GM12878 (cell line): ENCODE data around the gene RACGAP1.

Source experiments
- CTCF ChIP-seq, 3 experiments: IDR thresholded peaks in 2 of 3; conservative IDR thresholded peaks in 1 of 3; 2 replicates each; pipeline ENCODE4 v1.5.1; 2011; ENCODE audit warnings: low read depth in 3 of 3, low read length in 3 of 3, mild to moderate bottlenecking in 3 of 3, control low read depth in 2 of 3, moderate library complexity in 2 of 3, inconsistent platforms in 1 of 3, mixed read lengths in 1 of 3; ENCODE audit not compliant: control insufficient read depth in 2 of 3, insufficient read depth in 1 of 3; ENCODE audit errors: extremely low read depth in 1 of 3
- ELK1 ChIP-seq: IDR thresholded peaks from 2 replicates; pipeline ENCODE4 v1.6.1; 2012; ENCODE audit warnings: low read depth, low read length, improper control_type of control experiment
- KAT2A ChIP-seq: conservative IDR thresholded peaks from 2 replicates; pipeline ENCODE4 v1.6.1; 2011; ENCODE audit warnings: low read depth, low read length; ENCODE audit not compliant: control insufficient read depth
- POLR2A ChIP-seq: IDR thresholded peaks from 2 replicates; pipeline ENCODE4 v1.6.1; 2011; ENCODE audit warnings: low read depth, mild to moderate bottlenecking, low read length
- RCOR1 ChIP-seq: conservative IDR thresholded peaks from 2 replicates; pipeline ENCODE4 v1.6.1; 2012; ENCODE audit warnings: low read depth, low read length, improper control_type of control experiment
- SUZ12 ChIP-seq: fragments of 200-600 bp; sonication (generic); IDR thresholded peaks from one replicate; pipeline ENCODE4 v1.6.1; 2018; ENCODE audit warnings: antibody characterized with exemption, mild to moderate bottlenecking; ENCODE audit not compliant: unreplicated experiment
- YY1 ChIP-seq: IDR thresholded peaks from 2 replicates; pipeline ENCODE4 v1.6.1; 2011; ENCODE audit warnings: low read depth, mild to moderate bottlenecking, low read length
- ZNF592 ChIP-seq: fragments of 450-650 bp; IDR thresholded peaks from 2 replicates; pipeline ENCODE4 v1.6.1; 2017; ENCODE audit warnings: mild to moderate bottlenecking, moderate library complexity
- ZZZ3 ChIP-seq: IDR thresholded peaks from 2 replicates; pipeline ENCODE4 v1.6.1; 2011; ENCODE audit warnings: low read depth; ENCODE audit not compliant: control insufficient read depth, insufficient read length

GRCh38 chr12:49975318-49975761 is 50.0 kb downstream of the RACGAP1 start:
- TF ChIP-seq POLR2A (no peak), CTCF (IDR thresholded peaks at IDR 0.05 in 2 of 3, conservative IDR thresholded peaks at IDR 0.05 in 1 of 3; ENCODE audit: control insufficient read depth in 2 of 3, extremely low read depth in 1 of 3, insufficient read depth in 1 of 3, low read depth in 3 of 3, low read length in 3 of 3) (no peak), ELK1 (no peak), ZNF592 (no peak), RCOR1 (no peak), KAT2A (no peak), ZZZ3 (no peak), SUZ12 (no peak), YY1 (no peak)
